Gastroesophageal sphincter (tissue), 4 donors: Measurements from ENCODE around the gene ALG1. TPM values are rescaled to one million over a fixed set of nuclear protein-coding genes. Genes with fewer than 3 reads are reported as not detected.

Experiments
- ATAC-seq: fragments of 150-250 bp; one replicate; pipeline ENCODE4 v1.9.1; 2016; ENCODE audit warnings: mild to moderate bottlenecking, moderate library complexity
- H3K27ac ChIP-seq, 4 donors: fragments of 200-600 bp; sonication (generic) in 3 of 4; 1 replicate in 3 of 4; 2 replicates in 1 of 4; pipeline ENCODE4 v1.5.1; 2016 to 2019
- H3K27me3 ChIP-seq: fragments of 200-600 bp; sonication (generic); one replicate; pipeline ENCODE4 v1.5.1; 2019
- H3K36me3 ChIP-seq, 2 donors: fragments of 200-600 bp; sonication (generic); one replicate each; pipeline ENCODE4 v1.5.1; 2019; ENCODE audit warnings: control low read depth in 1 of 2
- H3K4me1 ChIP-seq, 3 donors: fragments of 200-600 bp; sonication (generic); 1 replicate in 2 of 3; 2 replicates in 1 of 3; pipeline ENCODE4 v1.5.1; 2016 to 2019; ENCODE audit warnings: control low read depth in 2 of 3
- H3K4me3 ChIP-seq, 2 donors: fragments of 200-600 bp; sonication (generic); one replicate each; pipeline ENCODE4 v1.5.1; 2019; ENCODE audit warnings: mild to moderate bottlenecking in 1 of 2, moderate library complexity in 1 of 2
- H3K9me3 ChIP-seq, 3 donors: fragments of 200-600 bp; sonication (generic); one replicate each; pipeline ENCODE4 v1.5.1; 2017 to 2019; ENCODE audit warnings: control low read depth in 2 of 3
- CTCF ChIP-seq, 4 experiments: fragments of 200-600 bp in 2 of 4; fragments of 450-650 bp in 2 of 4; sonication (generic) in 1 of 4; IDR thresholded peaks; one replicate each; pipeline ENCODE4 v1.5.1; 2017 to 2019; ENCODE audit warnings: antibody characterized with exemption in 4 of 4, mild to moderate bottlenecking in 2 of 4, moderate library complexity in 2 of 4
- EP300 ChIP-seq: sonication (generic); formaldehyde crosslinking; IDR thresholded peaks from one replicate; pipeline ENCODE4 v1.6.1; 2017; ENCODE audit warnings: antibody characterized with exemption, mild to moderate bottlenecking
- POLR2A ChIP-seq, 2 donors: fragments of 450-650 bp; IDR thresholded peaks; one replicate each; pipeline ENCODE4 v1.6.1; 2017; ENCODE audit warnings: antibody characterized with exemption in 2 of 2, mild to moderate bottlenecking in 2 of 2, moderate library complexity in 1 of 2
- POLR2AphosphoS5 ChIP-seq: sonication (generic); formaldehyde crosslinking; IDR thresholded peaks from one replicate; pipeline ENCODE4 v1.6.1; 2017; ENCODE audit warnings: antibody characterized with exemption
- WGBS, 2 donors: methylation state at CpG; one replicate each; pipeline ENCODE4 v1.1.5; 2018; ENCODE audit warnings: low coverage in 1 of 2; 5-methylcytosine and 5-hydroxymethylcytosine counted together
- total RNA-seq, 4 donors: library from RNA; depleted of rRNA; stranded (reverse); fragments of >200 nt; gene quantifications; one replicate each; pipeline ENCODE4 v1.1.0, GENCODE V29; 2016

The ALG1 gene
- total RNA-seq, 4 donors from 2014 or later: 6.4 to 16.8 (median 12.9) TPM

- no peak for ATAC-seq
- no peaks in the 10 kb centered on the region for H3K36me3 ChIP-seq
- H3K9me3 ChIP-seq: no peaks in the 10 kb centered on the region
- no peak overlapping the region for H3K27ac ChIP-seq
- no peak for TF ChIP-seq EP300
- H3K27me3 ChIP-seq: peaks cover 14% of the 10 kb centered on the region
- WGBS, 2 donors: 40% methylated on average over 1 of the region's 11 CpGs; no CpG with 5 or more reads in 1 of the 2 donors
- no peaks in the 10 kb centered on the region for H3K4me1 ChIP-seq
- H3K4me3 ChIP-seq: no peak overlapping the region
Observed at GRCh38 chr16:5056352-5056751, 15.3 kb upstream of the ALG1 start.

GRCh38 chr16:5058476-5058875 lies 13.2 kb upstream of the ALG1 start:
- WGBS, 2 donors: 10% methylated on average over 2 of the region's 7 CpGs; no CpG with 5 or more reads in 1 of the 2 donors
- ATAC-seq: no peak
- Histone ChIP-seq H3K27me3 (peaks cover 14% of the 10 kb centered on the region), H3K9me3 (no peaks in the 10 kb centered on the region), H3K4me1 (no peaks in the 10 kb centered on the region), H3K27ac (no peak overlapping the region), H3K36me3 (no peaks in the 10 kb centered on the region), H3K4me3 (no peak overlapping the region)
- TF ChIP-seq CTCF (IDR thresholded peaks at IDR 0.05): no peak
- no peak for TF ChIP-seq POLR2A (IDR thresholded peaks at IDR 0.05)

- H3K4me1 ChIP-seq: no peaks in the 10 kb centered on the region
- no peak overlapping the region for H3K27ac ChIP-seq
- H3K27me3 ChIP-seq: peaks cover 14% of the 10 kb centered on the region
- no peaks in the 10 kb centered on the region for H3K9me3 ChIP-seq
- no peaks in the 10 kb centered on the region for H3K36me3 ChIP-seq
- no peak overlapping the region for H3K4me3 ChIP-seq
- no peak for TF ChIP-seq CTCF (IDR thresholded peaks at IDR 0.05)
- TF ChIP-seq POLR2A (IDR thresholded peaks at IDR 0.05): no peak
- no peak for TF ChIP-seq EP300
- TF ChIP-seq POLR2AphosphoS5: no peak
- 56 to 82% methylated on average over 2 to 4 of the region's 6 CpGs for WGBS, 2 donors
- ATAC-seq: no peak
Observed at GRCh38 chr16:5059386-5060072, 12.1 kb upstream of the ALG1 start.

DNA sequence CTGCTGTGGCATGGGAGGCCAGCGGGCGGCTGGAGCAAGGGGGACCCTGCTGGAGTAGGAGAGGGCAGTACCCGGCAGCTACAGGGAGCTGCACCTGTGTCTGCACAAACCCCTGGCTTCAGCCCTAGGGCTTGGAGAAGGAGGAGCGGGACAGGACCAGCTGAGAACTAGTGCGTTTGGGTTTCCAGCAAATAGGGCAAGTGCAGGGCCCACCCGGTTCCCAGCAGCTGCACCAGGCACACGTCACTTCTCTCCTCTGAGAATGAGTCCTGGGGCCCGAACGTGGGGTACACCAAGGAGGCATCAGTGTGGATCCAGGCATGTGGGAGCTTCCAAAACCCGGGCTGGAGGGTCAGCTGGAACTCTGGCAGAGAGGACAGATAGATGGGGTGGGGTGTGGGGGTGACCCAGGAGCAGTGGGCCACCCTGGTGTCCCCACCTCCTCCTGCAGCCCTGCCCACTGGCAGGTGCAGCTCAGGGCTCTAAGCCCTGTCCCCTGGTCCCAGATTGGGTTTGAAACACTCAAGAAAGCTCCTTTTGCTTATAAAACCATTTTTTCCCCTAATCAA lies 11.5 kb upstream of the ALG1 start:
- no peaks in the 10 kb centered on the region for H3K9me3 ChIP-seq
- no peak overlapping the region for H3K27ac ChIP-seq
- H3K36me3 ChIP-seq: no peaks in the 10 kb centered on the region
- peaks cover 14% of the 10 kb centered on the region for H3K27me3 ChIP-seq
- no peaks in the 10 kb centered on the region for H3K4me1 ChIP-seq
- no peak for ATAC-seq
- H3K4me3 ChIP-seq: no peak overlapping the region
- WGBS, 2 donors: 61 to 80% methylated on average over 1 to 4 of the region's 10 CpGs
- no peak for TF ChIP-seq POLR2AphosphoS5
- TF ChIP-seq POLR2A (IDR thresholded peaks at IDR 0.05): no peak
- no peak for TF ChIP-seq EP300
- TF ChIP-seq CTCF (IDR thresholded peaks at IDR 0.05): no peak

GRCh38 chr16:5062051-5062450 lies 9.6 kb upstream of the ALG1 start:
- ATAC-seq: no peak
- H3K9me3 ChIP-seq: no peaks in the 10 kb centered on the region
- WGBS, 2 donors: 92% methylated on average over 4 of the region's 11 CpGs; no CpG with 5 or more reads in 1 of the 2 donors
- no peaks in the 10 kb centered on the region for H3K36me3 ChIP-seq
- no peaks in the 10 kb centered on the region for H3K4me1 ChIP-seq
- TF ChIP-seq EP300 (no peak), POLR2AphosphoS5 (no peak), POLR2A (IDR thresholded peaks at IDR 0.05) (no peak), CTCF (IDR thresholded peaks at IDR 0.05) (no peak)
- H3K27me3 ChIP-seq: peaks cover 14% of the 10 kb centered on the region
- no peak overlapping the region for H3K4me3 ChIP-seq
- H3K27ac ChIP-seq: no peak overlapping the region
